H1 (cell line): ENCODE measurements around the gene ZMYND10. TPM values are rescaled to one million over a fixed set of nuclear protein-coding genes. Genes with fewer than 3 reads are reported as not detected.

ENCODE experiments used
- CREB1 ChIP-seq: IDR thresholded peaks from 2 replicates; pipeline ENCODE4 v1.6.1; 2012; ENCODE audit warnings: inconsistent platforms
- GTF2F1 ChIP-seq: IDR thresholded peaks from 2 replicates; pipeline ENCODE4 v1.6.1; 2012; ENCODE audit warnings: low read depth, low read length, improper control_type of control experiment, borderline replicate concordance
- KDM1A ChIP-seq: fragments of 200-600, 300-600 bp; sonication (generic); IDR thresholded peaks from 2 replicates; pipeline ENCODE4 v1.7.1; 2016; ENCODE audit warnings: mild to moderate bottlenecking, low read length, borderline replicate concordance
- polyA plus RNA-seq, 7 experiments: library from polyadenylated mRNA; depleted of rRNA in 3 of 7; stranded (reverse) in 5 of 7; unstranded in 2 of 7; fragments of >200 nt in 5 of 7; fragments of 200-250 nt in 2 of 7; gene quantifications; 1 replicate in 5 of 7; 2 replicates in 1 of 7; 4 replicates in 1 of 7; pipeline versions ENCODE4 v1.2.1 to v1.2.3, GENCODE V29; 2011 to 2013; ENCODE audit warnings: missing spikeins in 2 of 7, mixed read lengths in 2 of 7
- total RNA-seq: library from RNA; stranded (reverse); fragmentation: NEBNext Ultra II Directional; extraction: Animal tissue kit (Norgen Biotek cat#: 25700); gene quantifications from 2 replicates; pipeline ENCODE4 v1.2.1, GENCODE V29; 2021
- TF ChIP-seq, protein P1 (sequence below), 3 experiments: IDR thresholded peaks; 1 replicate in 2 of 3; 2 replicates in 1 of 3; pipeline versions ENCODE4 v1.5.1 to v1.6.1; 2011; ENCODE audit warnings: low read length in 3 of 3, mild to moderate bottlenecking in 3 of 3, inconsistent platforms in 2 of 3, low read depth in 1 of 3, moderate library complexity in 1 of 3; ENCODE audit not compliant: insufficient read depth in 1 of 3; ENCODE audit errors: control extremely low read depth in 1 of 3

Gene ZMYND10
- total and polyA plus RNA-seq, 2 of the 8 experiments (the other 6 are each of a cell fraction or from before 2014, with no cell fraction given) = 0.56 to 0.79 TPM

GRCh38 chr3:50383750-50384149 lies 38.2 kb upstream of the ZMYND10 start (continued):
- no peak for TF ChIP-seq KDM1A
- no peak for TF ChIP-seq GTF2F1
- no peak for TF ChIP-seq CREB1
- TF ChIP-seq, protein P1, sequence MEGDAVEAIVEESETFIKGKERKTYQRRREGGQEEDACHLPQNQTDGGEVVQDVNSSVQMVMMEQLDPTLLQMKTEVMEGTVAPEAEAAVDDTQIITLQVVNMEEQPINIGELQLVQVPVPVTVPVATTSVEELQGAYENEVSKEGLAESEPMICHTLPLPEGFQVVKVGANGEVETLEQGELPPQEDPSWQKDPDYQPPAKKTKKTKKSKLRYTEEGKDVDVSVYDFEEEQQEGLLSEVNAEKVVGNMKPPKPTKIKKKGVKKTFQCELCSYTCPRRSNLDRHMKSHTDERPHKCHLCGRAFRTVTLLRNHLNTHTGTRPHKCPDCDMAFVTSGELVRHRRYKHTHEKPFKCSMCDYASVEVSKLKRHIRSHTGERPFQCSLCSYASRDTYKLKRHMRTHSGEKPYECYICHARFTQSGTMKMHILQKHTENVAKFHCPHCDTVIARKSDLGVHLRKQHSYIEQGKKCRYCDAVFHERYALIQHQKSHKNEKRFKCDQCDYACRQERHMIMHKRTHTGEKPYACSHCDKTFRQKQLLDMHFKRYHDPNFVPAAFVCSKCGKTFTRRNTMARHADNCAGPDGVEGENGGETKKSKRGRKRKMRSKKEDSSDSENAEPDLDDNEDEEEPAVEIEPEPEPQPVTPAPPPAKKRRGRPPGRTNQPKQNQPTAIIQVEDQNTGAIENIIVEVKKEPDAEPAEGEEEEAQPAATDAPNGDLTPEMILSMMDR (IDR thresholded peaks at IDR 0.05; ENCODE audit: control extremely low read depth in 1 of 3, insufficient read depth in 1 of 3, low read depth in 1 of 3, low read length in 3 of 3) = no peak
